ENCODE data around the gene SMPD3.

- TF ChIP-seq, protein P1, sequence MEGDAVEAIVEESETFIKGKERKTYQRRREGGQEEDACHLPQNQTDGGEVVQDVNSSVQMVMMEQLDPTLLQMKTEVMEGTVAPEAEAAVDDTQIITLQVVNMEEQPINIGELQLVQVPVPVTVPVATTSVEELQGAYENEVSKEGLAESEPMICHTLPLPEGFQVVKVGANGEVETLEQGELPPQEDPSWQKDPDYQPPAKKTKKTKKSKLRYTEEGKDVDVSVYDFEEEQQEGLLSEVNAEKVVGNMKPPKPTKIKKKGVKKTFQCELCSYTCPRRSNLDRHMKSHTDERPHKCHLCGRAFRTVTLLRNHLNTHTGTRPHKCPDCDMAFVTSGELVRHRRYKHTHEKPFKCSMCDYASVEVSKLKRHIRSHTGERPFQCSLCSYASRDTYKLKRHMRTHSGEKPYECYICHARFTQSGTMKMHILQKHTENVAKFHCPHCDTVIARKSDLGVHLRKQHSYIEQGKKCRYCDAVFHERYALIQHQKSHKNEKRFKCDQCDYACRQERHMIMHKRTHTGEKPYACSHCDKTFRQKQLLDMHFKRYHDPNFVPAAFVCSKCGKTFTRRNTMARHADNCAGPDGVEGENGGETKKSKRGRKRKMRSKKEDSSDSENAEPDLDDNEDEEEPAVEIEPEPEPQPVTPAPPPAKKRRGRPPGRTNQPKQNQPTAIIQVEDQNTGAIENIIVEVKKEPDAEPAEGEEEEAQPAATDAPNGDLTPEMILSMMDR (IDR thresholded peaks at IDR 0.05; ENCODE audit: low read depth, low read length) = no peak
- TF ChIP-seq EZH2phosphoT487 (IDR thresholded peaks at IDR 0.05; ENCODE audit: low read depth) = no peak
Observed at GRCh38 chr16:68469796-68470460, 21.6 kb upstream of the SMPD3 start.
